Endometrium (tissue), 2 donors: ENCODE data around the gene DEGS1.

Source experiments
- FAIRE-seq: peaks from 2 replicates; lab custom pipeline; 2012; peaks lifted over from hg19 to GRCh38; lab: Jason Lieb, UNC
- donor health status: control.
- donor health status: control.

Gene DEGS1

DNA sequence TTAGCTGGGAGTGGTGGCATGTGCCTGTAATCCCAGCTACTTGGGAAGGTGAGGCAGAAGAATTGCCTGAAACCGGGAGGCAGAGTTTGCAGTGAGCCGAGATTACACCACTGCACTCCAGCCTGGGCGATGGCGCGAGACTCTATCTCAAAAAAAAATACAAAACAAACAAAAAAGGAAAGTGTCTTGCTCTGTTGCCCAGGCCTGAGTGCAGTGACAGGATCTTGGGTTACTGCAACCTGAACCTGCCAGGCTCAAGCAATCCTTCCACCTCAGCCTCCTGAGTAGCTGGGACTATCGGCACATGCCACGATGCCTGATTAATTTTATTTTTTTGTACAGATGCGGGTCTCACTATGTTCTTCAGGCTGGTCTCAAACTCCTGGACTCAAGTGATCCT, 33.3 kb downstream of the DEGS1 start:
- FAIRE-seq = no peak

DNA sequence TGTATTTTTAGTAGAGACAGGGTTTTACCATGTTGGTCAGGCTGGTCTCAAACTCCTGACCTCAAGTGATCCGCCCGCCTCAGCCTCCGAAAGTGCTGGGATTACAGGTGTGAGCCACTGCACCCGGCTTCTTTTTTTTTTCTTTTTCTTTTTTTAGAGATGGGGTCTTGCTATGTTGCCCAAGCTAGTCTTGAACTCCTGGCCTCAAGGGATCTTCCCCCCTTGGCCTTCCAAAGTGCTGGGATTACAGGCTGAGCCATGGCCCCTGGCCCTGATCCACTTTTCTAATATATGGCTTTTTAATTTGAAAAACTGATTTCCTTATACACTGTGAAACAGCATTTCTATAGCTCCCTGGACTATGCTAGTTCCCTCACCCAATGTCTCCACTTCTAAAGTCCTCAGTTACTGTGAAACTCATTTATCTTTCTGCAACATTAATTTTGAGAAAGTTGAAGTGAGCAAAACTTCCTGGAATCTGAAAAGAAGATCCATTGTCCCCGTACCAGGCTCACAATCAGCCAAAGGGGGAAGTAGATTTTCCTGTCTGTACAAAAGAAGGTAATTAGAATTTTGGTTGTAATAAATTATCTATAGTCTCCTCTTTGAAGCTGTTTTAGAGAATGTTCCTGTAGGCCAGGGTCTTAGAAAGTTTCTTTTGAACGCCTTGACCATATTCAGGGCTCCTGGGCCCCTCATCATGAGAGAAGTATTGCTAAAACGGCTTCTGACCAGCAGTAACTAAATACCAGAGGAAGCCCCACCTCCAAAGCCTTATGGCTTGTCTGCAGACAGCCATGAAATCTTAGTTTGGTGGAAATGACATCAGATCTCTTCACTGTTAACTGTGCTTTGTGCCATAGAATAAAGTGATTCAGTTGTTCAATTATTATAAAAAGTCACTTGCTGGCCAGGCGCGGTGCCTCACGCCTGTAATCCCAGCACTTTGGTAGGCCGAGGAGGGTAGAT, 34.9 kb downstream of the DEGS1 start:
- no peak for FAIRE-seq

DNA sequence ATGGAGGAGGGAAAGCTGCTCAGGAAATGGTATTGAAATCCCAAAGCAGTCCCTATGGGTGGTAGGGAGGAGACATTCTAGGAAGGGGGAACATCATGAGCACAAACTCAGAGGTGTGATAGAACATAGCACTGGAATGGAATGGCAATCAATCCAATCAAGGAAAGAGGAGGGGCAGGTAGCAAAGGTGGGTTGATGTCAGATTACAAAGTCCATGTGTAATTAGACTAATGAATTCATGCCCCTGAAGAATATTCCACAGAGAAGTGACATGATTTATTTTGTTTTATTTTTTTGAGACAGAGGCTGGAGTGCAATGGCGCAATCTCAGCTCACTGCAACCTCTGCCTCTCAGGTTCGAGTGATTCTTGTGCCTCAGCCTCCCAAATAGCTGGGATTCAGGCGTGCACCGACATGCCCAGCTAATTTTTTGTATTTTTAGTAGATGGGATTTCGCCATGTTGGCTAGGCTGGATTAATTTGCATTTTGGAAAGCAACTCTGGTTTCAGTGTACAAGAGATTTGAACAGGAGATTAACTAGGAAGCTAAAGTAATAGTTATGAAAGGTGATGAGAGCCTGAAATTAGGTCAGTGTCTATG, 36.1 kb downstream of the DEGS1 start:
- FAIRE-seq = no peak

DNA sequence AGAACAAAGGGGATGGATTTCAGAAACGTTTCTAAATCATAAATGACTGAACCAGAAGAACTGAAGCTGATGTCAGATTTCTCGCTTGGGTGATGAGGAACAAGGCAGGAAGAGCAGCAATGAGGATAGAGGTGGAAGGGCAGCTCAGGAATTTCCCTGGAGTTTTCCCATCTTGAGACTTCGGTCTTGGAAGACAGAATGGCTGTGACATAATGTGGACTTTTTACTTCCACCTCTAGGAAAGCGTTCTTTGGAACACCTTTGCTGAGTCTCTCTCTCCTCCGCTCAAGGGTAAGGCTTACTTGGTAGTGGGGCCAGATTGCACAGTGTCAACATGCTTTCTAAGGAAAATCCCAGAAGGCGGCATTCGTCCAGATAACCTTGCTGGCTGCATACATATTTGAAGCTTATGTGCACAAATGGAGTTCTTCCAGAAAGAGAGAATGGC, 36.6 kb downstream of the DEGS1 start:
- FAIRE-seq = no peak

DNA sequence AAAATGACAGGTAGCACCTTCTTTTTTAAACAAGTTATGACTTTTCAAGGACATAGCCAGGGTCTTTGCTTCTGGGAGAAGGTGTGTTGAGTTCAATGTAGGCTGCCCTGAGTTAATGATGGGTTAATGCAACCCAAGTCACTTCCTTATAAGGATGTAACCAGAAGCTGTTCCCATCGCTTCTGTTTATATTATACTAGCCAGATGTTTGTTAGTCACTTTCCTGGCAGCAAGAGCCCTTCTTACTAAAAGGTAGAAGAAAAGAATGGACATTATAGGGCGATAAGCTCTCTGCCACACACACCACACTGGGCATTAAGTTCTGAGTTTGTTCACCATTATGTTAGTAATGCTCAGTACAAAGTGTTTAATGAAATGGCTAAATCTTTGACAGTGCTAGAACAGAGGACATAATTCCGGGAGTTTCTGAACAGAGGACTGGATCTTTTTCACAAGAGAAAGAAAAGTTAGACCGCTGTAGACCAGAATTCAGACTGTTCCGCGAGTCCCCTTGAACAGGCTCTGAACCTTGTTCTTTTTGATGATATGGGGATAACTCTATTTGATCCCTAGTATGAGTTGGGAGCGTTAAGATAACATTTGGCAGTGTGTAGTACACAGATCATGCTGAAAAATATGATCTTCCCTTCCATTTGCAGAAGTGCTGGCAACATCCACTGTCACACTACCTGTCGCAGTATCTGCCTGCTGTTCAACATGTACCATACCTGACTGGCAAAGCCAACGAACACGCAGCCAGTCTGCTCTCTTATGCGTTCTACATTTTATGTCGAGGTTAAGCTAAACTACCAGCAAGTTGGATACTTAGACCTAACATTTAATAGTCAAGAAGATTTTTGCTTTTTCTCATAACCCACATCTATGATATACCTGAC, 41.0 kb downstream of the DEGS1 start:
- no peak for FAIRE-seq

DNA sequence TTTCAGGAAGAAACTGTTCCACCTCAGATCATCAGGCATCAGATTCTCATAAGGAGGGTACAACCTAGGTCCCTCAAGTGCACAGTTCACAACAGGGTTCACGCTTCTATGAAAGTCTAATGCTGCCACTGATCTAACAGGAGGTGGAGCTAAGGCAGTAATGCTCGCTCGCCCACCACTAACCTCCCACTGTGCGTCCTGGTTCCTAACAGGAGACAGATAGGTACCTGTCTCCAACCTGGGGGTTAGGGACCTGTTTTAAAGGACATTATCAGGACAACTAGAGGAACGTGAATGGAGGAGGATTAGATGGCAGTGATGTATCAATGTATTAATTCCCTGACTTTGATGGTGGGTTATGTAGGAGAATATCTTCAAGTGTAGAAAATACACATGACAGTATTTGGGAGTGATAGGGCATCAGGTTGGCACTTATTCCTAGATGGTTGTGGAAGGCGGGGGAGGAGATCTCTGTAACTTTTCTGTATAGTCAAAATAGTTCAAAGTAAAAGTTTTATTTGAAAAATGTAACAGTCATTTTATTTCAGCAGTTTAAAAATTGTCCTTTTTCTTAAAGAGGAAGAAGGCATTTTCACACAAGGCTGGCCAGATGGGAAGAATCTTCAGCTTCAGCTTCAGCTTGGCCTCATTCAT, 43.9 kb downstream of the DEGS1 start:
- FAIRE-seq = no peak

DNA sequence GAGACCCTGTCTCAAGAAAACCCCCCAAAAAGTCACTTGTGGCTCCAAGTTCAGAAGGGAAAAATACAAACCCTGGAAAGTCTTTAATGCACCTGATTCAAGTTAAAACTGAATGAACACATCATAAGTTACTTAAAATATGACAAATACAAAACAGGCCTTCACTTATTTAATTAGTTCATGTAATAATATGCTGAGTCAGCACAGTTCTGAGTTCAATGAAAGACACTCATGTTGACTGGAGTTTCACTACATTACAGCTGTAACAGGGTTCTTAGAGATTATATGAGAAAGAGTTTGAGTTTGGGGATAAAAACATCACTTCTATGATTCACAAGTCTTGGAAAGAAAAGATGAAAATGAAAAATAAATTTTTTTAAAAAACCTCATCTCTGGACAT, 51.0 kb downstream of the DEGS1 start:
- no peak for FAIRE-seq

DNA sequence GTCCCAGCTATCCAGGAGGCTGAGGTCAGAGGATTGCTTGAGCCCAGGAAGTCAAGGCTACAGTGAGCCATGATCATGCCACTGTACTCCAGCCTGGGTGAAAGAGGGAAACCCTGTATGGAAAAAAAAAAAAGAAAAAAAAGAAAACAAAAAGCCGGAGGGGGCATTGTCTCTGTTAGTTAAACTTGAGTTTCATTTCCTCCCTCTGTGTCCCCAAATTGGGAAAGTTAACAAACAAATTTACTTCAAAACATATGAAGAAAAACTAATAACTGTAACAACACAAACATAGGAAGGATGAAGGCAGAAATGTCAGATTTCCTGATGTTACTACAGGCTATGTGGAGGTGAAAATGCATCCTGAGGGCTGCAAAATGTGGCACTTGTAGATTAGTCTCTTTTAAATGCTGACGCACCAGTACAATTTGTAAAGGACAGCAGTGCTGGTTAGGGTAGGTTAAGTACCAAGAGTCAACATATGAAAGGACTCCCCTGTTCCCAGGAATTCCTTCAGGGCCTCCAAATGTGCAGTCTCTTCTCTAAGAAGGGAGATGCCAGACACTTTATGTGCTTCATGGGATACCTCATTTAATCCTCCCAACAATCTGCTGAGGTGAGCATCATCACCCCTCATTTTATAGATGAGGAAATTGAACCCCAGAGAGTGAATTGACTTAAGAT, 52.9 kb downstream of the DEGS1 start:
- FAIRE-seq = no peak

DNA sequence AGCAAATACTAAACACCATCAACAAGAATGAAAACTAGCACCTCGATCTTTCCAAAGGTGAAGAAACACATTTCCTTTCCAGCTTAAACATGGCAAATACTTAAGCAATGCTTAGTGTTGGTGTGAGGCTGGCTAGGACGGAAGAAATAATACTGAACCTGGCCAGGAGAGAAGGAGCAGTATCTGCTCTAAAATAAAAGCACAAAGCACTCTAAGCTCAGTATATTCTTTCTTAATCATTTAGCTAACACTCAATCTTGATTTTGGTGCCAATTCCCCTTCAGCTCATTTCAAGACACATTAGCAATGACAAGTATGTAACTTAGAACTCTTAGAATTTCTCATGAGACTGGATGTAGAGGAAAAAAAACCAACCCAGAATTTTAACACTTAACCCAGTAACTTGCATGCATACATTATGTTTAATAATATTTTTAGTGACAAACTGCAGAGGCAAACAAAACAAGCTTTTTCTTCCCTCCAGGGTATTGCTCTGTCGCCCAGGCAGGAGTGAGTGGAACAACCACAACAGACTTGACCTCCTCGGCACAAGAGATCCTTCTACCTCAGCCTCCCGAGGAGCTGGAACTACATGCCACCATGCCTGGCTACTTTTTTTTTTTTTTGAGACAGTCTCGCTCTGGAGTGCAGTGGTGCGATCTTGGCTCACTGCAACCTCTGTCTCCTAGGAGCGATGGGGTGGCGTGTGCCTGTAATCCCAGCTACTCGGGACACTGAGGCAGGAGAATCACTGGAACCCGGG, 54.3 kb downstream of the DEGS1 start:
- FAIRE-seq = no peak

DNA sequence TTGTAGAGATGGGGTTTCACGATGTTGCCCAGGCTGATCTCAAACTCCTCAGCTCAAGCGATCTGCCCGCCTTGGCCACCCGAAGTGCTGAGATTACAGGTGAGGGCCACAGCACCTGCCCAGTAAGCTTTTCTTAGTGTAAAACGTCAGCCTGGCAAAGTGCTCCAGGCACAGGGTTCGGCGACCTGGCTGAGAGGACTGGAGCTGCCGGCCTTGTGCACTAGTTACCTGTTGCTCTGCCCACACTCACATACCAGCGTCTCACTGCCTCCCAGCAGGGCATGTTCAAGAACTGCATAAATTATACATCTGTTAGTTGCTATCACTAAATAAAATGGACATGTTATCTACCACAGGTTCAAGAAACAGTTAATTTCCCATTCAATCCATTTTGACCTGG, 55.2 kb downstream of the DEGS1 start:
- FAIRE-seq = no peak

DNA sequence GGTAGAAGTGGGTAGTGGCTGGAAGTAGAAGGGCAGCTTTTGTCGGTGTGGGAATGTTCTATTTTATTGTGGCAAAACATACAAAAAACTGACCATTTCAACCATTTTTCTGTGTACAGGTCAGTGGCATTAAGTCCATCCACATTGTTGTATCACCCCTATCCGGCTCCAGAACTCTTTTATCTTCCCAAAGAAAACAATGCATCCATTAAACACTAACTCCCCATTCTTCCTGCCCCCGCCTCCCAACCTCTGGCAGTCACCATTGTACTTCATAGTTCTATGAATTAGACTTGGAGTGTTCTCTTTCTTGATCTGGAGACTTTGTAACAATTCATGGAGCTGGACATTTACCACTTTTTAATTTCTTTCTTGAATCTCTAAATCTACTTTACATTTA, 55.7 kb downstream of the DEGS1 start:
- no peak for FAIRE-seq
